ELR (cell line): ENCODE measurements around the gene LAMP2.
"Not testable (repeated sequence)": the region's sequence is repeated elsewhere in the genome, so short reads cannot be mapped to it uniquely, and the experiment has no call there.

ENCODE experiments used
- DNase-seq: peaks from one replicate; pipeline ENCODE4 v3.0.0-alpha.2; 2015; ENCODE audit warnings: low read depth

The LAMP2 gene

GRCh38 chrX:120468825-120469525, at the start of gene LAMP2:
LAMP2 (minus strand) TSS chrX:120469296; CDS start chrX:120469169, 127 bp downstream.
- DNase-seq, result peak; percentile 92

- DNase-seq, result peak; percentile 82
These were observed 48.8 kb upstream of the LAMP2 start for GRCh38 chrX:120517936-120518335.

- DNase-seq, result peak; percentile 59
These were observed 45.1 kb upstream of the LAMP2 start for GRCh38 chrX:120514236-120514635.

GRCh38 chrX:120512627-120513026, 43.5 kb upstream of the LAMP2 start:
- no peak for DNase-seq

- DNase-seq, result no peak
These were observed 43.1 kb upstream of the LAMP2 start for GRCh38 chrX:120512222-120512621.

GRCh38 chrX:120504569-120504968, 35.5 kb upstream of the LAMP2 start:
- DNase-seq, result no peak

GRCh38 chrX:120499301-120500072, 30.4 kb upstream of the LAMP2 start:
- no peak for DNase-seq

- DNase-seq, result not testable (repeated sequence)
These were observed 21.0 kb upstream of the LAMP2 start for GRCh38 chrX:120490119-120490518.

GRCh38 chrX:120486786-120487185, 17.7 kb upstream of the LAMP2 start:
- no peak for DNase-seq

GRCh38 chrX:120485638-120486520, 16.8 kb upstream of the LAMP2 start:
- DNase-seq, result peak; percentile 88

- no peak for DNase-seq
These were observed 16.2 kb upstream of the LAMP2 start for GRCh38 chrX:120485315-120485637.

GRCh38 chrX:120477453-120477852, 8.4 kb upstream of the LAMP2 start:
- no peak for DNase-seq

GRCh38 chrX:120476714-120477113, 7.6 kb upstream of the LAMP2 start:
- no peak for DNase-seq

GRCh38 chrX:120475447-120475846, 6.4 kb upstream of the LAMP2 start:
- peak; percentile 47 for DNase-seq

GRCh38 chrX:120474085-120474484, 5.0 kb upstream of the LAMP2 start:
- no peak for DNase-seq

GRCh38 chrX:120469657-120470056, 561 bp upstream of the LAMP2 start:
- DNase-seq, result not testable (repeated sequence)

- DNase-seq, result no peak
These were observed 644 bp downstream of the LAMP2 start for GRCh38 chrX:120468479-120468824.

- DNase-seq, result no peak
These were observed 1.0 kb downstream of the LAMP2 start for GRCh38 chrX:120468071-120468470.

GRCh38 chrX:120464411-120464810, 4.7 kb downstream of the LAMP2 start:
- DNase-seq, result no peak

- DNase-seq, result peak; percentile 12
These were observed 5.9 kb downstream of the LAMP2 start for GRCh38 chrX:120463241-120463640.

- no peak for DNase-seq
These were observed 6.7 kb downstream of the LAMP2 start for GRCh38 chrX:120462370-120462769.

GRCh38 chrX:120459309-120459708, 9.8 kb downstream of the LAMP2 start:
- DNase-seq, result no peak

GRCh38 chrX:120457766-120458180, 11.3 kb downstream of the LAMP2 start:
- peak; percentile 85 for DNase-seq
